ENCODE results near the gene SECISBP2L. TPM values are rescaled to one million over a fixed set of nuclear protein-coding genes. Genes with fewer than 3 reads are reported as not detected.

SECISBP2L gene
- polyA plus RNA-seq, 1 donor (not counting 4 experiments of a cell fraction or from before 2014, with no cell fraction given) = 15.4 TPM

GRCh38 chr15:49036650-49037545 lies 9.3 kb downstream of the SECISBP2L start:
- Histone ChIP-seq H2AFZ (ENCODE audit: control insufficient read depth, low read length) (no peak overlapping the region), H3K9ac (ENCODE audit: control insufficient read depth, extremely low read depth, insufficient read depth, low read length) (no peak overlapping the region), H3K9me1 (ENCODE audit: control insufficient read depth, extremely low read depth, insufficient read depth, low read length) (no peaks in the 10 kb centered on the region), H3K4me1 (ENCODE audit: control insufficient read depth, extremely low read depth, insufficient read depth, low read length) (peaks cover 9% of the 10 kb centered on the region), H3K4me2 (ENCODE audit: control insufficient read depth, extremely low read depth, insufficient read depth, low read depth, low read length) (peak overlapping the region; percentile 54), H3K79me2 (ENCODE audit: control insufficient read depth, insufficient read depth, low read length) (peaks cover 30% of the 10 kb centered on the region), H3K36me3 (ENCODE audit: control insufficient read depth in 2 of 2, extremely low read depth in 1 of 2, insufficient read depth in 2 of 2, low read length in 2 of 2) (peaks cover 3 to 4% of the 10 kb centered on the region in 2 experiments), H3K27ac (ENCODE audit: control insufficient read depth, insufficient read depth, low read length) (no peak overlapping the region), H3K4me3 (ENCODE audit: control insufficient read depth in 2 of 3, extremely low read depth in 1 of 3, insufficient read depth in 2 of 3, low read depth in 1 of 3, low read length in 3 of 3) (peak overlapping the region in 1 of 3 experiments; percentile 32), H3K9me3 (ENCODE audit: control insufficient read depth, low read depth, low read length) (no peaks in the 10 kb centered on the region), H4K20me1 (ENCODE audit: control insufficient read depth, extremely low read depth, insufficient read depth, low read length) (no peaks in the 10 kb centered on the region), H3K27me3 (ENCODE audit: control insufficient read depth, extremely low read depth, insufficient read depth, low read length) (no peaks in the 10 kb centered on the region)
- dilution Hi-C loops (cut with MboI; ENCODE audit: extremely low pct_ligation_motif_present, low sequenced_read_pairs) = loop anchor here (25.0 kb wide), 1 partner anchor 100 kb away; no protein-coding TSS in a partner anchor
- no peak for TF ChIP-seq EZH2 (IDR thresholded peaks at IDR 0.05; ENCODE audit: low read length)
- TF ChIP-seq, protein P1, sequence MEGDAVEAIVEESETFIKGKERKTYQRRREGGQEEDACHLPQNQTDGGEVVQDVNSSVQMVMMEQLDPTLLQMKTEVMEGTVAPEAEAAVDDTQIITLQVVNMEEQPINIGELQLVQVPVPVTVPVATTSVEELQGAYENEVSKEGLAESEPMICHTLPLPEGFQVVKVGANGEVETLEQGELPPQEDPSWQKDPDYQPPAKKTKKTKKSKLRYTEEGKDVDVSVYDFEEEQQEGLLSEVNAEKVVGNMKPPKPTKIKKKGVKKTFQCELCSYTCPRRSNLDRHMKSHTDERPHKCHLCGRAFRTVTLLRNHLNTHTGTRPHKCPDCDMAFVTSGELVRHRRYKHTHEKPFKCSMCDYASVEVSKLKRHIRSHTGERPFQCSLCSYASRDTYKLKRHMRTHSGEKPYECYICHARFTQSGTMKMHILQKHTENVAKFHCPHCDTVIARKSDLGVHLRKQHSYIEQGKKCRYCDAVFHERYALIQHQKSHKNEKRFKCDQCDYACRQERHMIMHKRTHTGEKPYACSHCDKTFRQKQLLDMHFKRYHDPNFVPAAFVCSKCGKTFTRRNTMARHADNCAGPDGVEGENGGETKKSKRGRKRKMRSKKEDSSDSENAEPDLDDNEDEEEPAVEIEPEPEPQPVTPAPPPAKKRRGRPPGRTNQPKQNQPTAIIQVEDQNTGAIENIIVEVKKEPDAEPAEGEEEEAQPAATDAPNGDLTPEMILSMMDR (optimal IDR thresholded peaks at IDR 0.05 in 1 of 3, IDR thresholded peaks at IDR 0.05 in 1 of 3, conservative IDR thresholded peaks at IDR 0.05 in 1 of 3; ENCODE audit: extremely low read depth in 1 of 3, insufficient read depth in 2 of 3, low read length in 3 of 3) = no peak
- DNase-seq (ENCODE audit: low read depth, low spot score) (no peak), FAIRE-seq (peak; percentile 71)

DNA sequence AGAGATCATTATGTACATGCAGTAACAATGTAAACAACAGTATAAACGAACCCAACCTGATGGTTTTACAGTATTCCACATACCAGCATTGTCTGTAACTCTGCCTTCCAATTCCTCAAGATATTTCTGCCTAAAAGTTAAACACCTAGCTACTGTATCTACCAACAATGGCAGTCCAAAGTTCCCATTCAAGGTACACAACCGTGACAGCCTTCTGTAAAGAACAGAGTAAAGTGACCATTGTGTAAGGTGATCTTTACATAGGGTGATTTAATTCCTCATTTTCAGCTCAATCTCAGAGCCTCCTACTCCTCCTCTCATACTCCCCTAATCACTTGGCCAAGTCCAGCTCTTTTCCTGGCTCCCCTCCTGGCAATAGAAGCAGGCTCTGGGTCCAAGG lies 10.4 kb downstream of the SECISBP2L start:
- FAIRE-seq = no peak
- dilution Hi-C loops (cut with MboI; ENCODE audit: extremely low pct_ligation_motif_present, low sequenced_read_pairs) = loop anchor here (25.0 kb wide), 1 partner anchor 101 kb away; no protein-coding TSS in a partner anchor
- H4K20me1 ChIP-seq (ENCODE audit: control insufficient read depth, extremely low read depth, insufficient read depth, low read length) = no peaks in the 10 kb centered on the region

More for the DNA sequence above, 10.4 kb downstream of the SECISBP2L start:
- Histone ChIP-seq H3K27ac (ENCODE audit: control insufficient read depth, insufficient read depth, low read length) (no peak overlapping the region), H3K4me2 (ENCODE audit: control insufficient read depth, extremely low read depth, insufficient read depth, low read depth, low read length) (no peak overlapping the region), H3K4me1 (ENCODE audit: control insufficient read depth, extremely low read depth, insufficient read depth, low read length) (peaks cover 9% of the 10 kb centered on the region), H3K27me3 (ENCODE audit: control insufficient read depth, extremely low read depth, insufficient read depth, low read length) (no peaks in the 10 kb centered on the region), H3K36me3 (ENCODE audit: control insufficient read depth in 2 of 2, extremely low read depth in 1 of 2, insufficient read depth in 2 of 2, low read length in 2 of 2) (peaks cover 3 to 4% of the 10 kb centered on the region in 2 experiments), H3K79me2 (ENCODE audit: control insufficient read depth, insufficient read depth, low read length) (peaks cover 20% of the 10 kb centered on the region), H3K4me3 (ENCODE audit: control insufficient read depth in 2 of 3, extremely low read depth in 1 of 3, insufficient read depth in 2 of 3, low read depth in 1 of 3, low read length in 3 of 3) (no peak overlapping the region), H3K9ac (ENCODE audit: control insufficient read depth, extremely low read depth, insufficient read depth, low read length) (no peak overlapping the region), H3K9me1 (ENCODE audit: control insufficient read depth, extremely low read depth, insufficient read depth, low read length) (no peaks in the 10 kb centered on the region), H2AFZ (ENCODE audit: control insufficient read depth, low read length) (no peak overlapping the region), H3K9me3 (ENCODE audit: control insufficient read depth, low read depth, low read length) (no peaks in the 10 kb centered on the region)
- TF ChIP-seq, protein P1 (optimal IDR thresholded peaks at IDR 0.05 in 1 of 3, IDR thresholded peaks at IDR 0.05 in 1 of 3, conservative IDR thresholded peaks at IDR 0.05 in 1 of 3; ENCODE audit: extremely low read depth in 1 of 3, insufficient read depth in 2 of 3, low read length in 3 of 3) = no peak
- no peak for TF ChIP-seq EZH2 (IDR thresholded peaks at IDR 0.05; ENCODE audit: low read length)
- DNase-seq (ENCODE audit: low read depth, low spot score) = no peak

Data from keratinocyte (primary cell).